Natural killer cell (primary cell): ENCODE data around the gene TANGO6. TPM values are rescaled to one million over a fixed set of nuclear protein-coding genes. Genes with fewer than 3 reads are reported as not detected.

Experiments used
- ATAC-seq, 3 donors: fragments of 150-1000 bp in 2 of 3; fragments of 200-7000 bp in 1 of 3; cut with Tn5 transposase; 1 replicate in 1 of 3; 2 replicates in 2 of 3; pipeline ENCODE4 v1.10.0; 2021; ENCODE audit warnings: mild to moderate bottlenecking in 2 of 3, moderate library complexity in 2 of 3
- DNase-seq, 2 donors: peaks; one replicate each; pipeline versions ENCODE4 v3.0.0 to v3.0.0-alpha.2; 2013 to 2021; ENCODE audit warnings: mixed read lengths in 1 of 2
- H3K27ac ChIP-seq: one replicate; pipeline ENCODE4 v1.5.1; 2013; ENCODE audit warnings: mild to moderate bottlenecking, low read length
- H3K27me3 ChIP-seq: one replicate; pipeline ENCODE4 v1.6.1; 2013; ENCODE audit warnings: low read length; ENCODE audit not compliant: control insufficient read depth, insufficient read depth
- H3K36me3 ChIP-seq: one replicate; pipeline ENCODE4 v1.6.1; 2013; ENCODE audit warnings: low read length; ENCODE audit not compliant: control insufficient read depth, insufficient read depth
- H3K4me1 ChIP-seq: one replicate; pipeline ENCODE4 v1.6.1; 2013; ENCODE audit warnings: low read length; ENCODE audit not compliant: control insufficient read depth, insufficient read depth
- H3K4me3 ChIP-seq: one replicate; pipeline ENCODE4 v1.5.1; 2013; ENCODE audit warnings: low read length
- H3K9me3 ChIP-seq: one replicate; pipeline ENCODE4 v1.6.1; 2013; ENCODE audit warnings: low read length; ENCODE audit not compliant: control insufficient read depth, insufficient read depth
- H3K27ac Mint-ChIP-seq, 2 donors: one replicate each; pipeline ENCODE4 v1.8.0; 2022; ENCODE audit warnings: mild to moderate bottlenecking in 2 of 2, mixed read lengths in 2 of 2, moderate library complexity in 1 of 2
- H3K27me3 Mint-ChIP-seq, 2 donors: one replicate each; pipeline ENCODE4 v1.8.0; 2022; ENCODE audit warnings: low read depth in 2 of 2, mixed read lengths in 2 of 2
- H3K36me3 Mint-ChIP-seq: one replicate; pipeline ENCODE4 v1.8.0; 2022; ENCODE audit warnings: mixed read lengths
- H3K4me1 Mint-ChIP-seq, 2 donors: one replicate each; pipeline ENCODE4 v1.8.0; 2022; ENCODE audit warnings: mixed read lengths in 2 of 2
- H3K4me3 Mint-ChIP-seq: one replicate; pipeline ENCODE4 v1.8.0; 2022; ENCODE audit warnings: mild to moderate bottlenecking, moderate library complexity, mixed read lengths
- H3K9me3 Mint-ChIP-seq, 2 donors: one replicate each; pipeline ENCODE4 v1.8.0; 2022; ENCODE audit warnings: mixed read lengths in 2 of 2
- CTCF ChIP-seq: fragments of 200-600 bp; IDR thresholded peaks from one replicate; pipeline ENCODE4 v1.8.0; 2022; ENCODE audit warnings: antibody characterized with exemption
- WGBS: methylation state at CpG from one replicate; pipeline ENCODE4 v1.1.7; 2013; ENCODE audit warnings: missing lambda C conversion rate; ENCODE audit not compliant: insufficient coverage; 5-methylcytosine and 5-hydroxymethylcytosine counted together
- intact Hi-C: fragments of 100-400 bp; cut with micrococcal nuclease; formaldehyde crosslinking; loops from one replicate; pipeline ENCODE4 v1.14.2; 2022
- total RNA-seq, 4 donors: library from RNA; stranded (reverse); fragments of 120-200 nt in 1 of 4; gene quantifications; one replicate each; pipeline versions ENCODE4 v1.2.3 to v1.2.4, GENCODE V29; 2013 to 2022

The TANGO6 gene
- total RNA-seq, 3 donors from 2014 or later (not counting 1 experiment from before 2014, with no cell fraction given): 21.2 to 27.3 (median 23.9) TPM

GRCh38 chr16:68969338-68969737, 126.0 kb downstream of the TANGO6 start:
- Mint-ChIP-seq H3K36me3 (peaks cover 8% of the 10 kb centered on the region), H3K4me3 (no peak overlapping the region), H3K9me3 (no peaks in the 10 kb centered on the region), H3K4me1 (no peaks in the 10 kb centered on the region), H3K27me3 (no peaks in the 10 kb centered on the region), H3K27ac (no peak overlapping the region)
- no peak for DNase-seq
- intact Hi-C loops: no loop called here
- no peak overlapping the region for H3K4me3 ChIP-seq
- H3K4me1 ChIP-seq: no peaks in the 10 kb centered on the region
- no peak for TF ChIP-seq CTCF
- peaks cover 3% of the 10 kb centered on the region for H3K36me3 ChIP-seq
- no peaks in the 10 kb centered on the region for H3K27me3 ChIP-seq
- H3K9me3 ChIP-seq: no peaks in the 10 kb centered on the region
- 100% methylated on average over 1 of the region's 2 CpGs for WGBS
- H3K27ac ChIP-seq: no peak overlapping the region
- ATAC-seq: no peak

- DNase-seq (no peak), ATAC-seq (no peak)
- Mint-ChIP-seq H3K27me3 (no peaks in the 10 kb centered on the region), H3K36me3 (peaks cover 17% of the 10 kb centered on the region), H3K9me3 (no peaks in the 10 kb centered on the region), H3K27ac (no peak overlapping the region), H3K4me1 (no peaks in the 10 kb centered on the region), H3K4me3 (no peak overlapping the region)
- no peaks in the 10 kb centered on the region for H3K27me3 ChIP-seq
- no peak overlapping the region for H3K4me3 ChIP-seq
- 100% methylated on average over 1 of the region's 4 CpGs for WGBS
- no peaks in the 10 kb centered on the region for H3K4me1 ChIP-seq
- H3K36me3 ChIP-seq: peaks cover 15% of the 10 kb centered on the region
- no peak for TF ChIP-seq CTCF
- no peaks in the 10 kb centered on the region for H3K9me3 ChIP-seq
- H3K27ac ChIP-seq: no peak overlapping the region
- intact Hi-C loops: no loop called here
These were observed 128.7 kb downstream of the TANGO6 start for GRCh38 chr16:68972013-68972412.

GRCh38 chr16:68972720-68973119, 129.4 kb downstream of the TANGO6 start:
- 86% methylated on average over 4 of the region's 4 CpGs for WGBS
- Mint-ChIP-seq H3K27me3 (no peaks in the 10 kb centered on the region), H3K27ac (no peak overlapping the region), H3K9me3 (no peaks in the 10 kb centered on the region), H3K36me3 (peaks cover 17% of the 10 kb centered on the region), H3K4me1 (no peaks in the 10 kb centered on the region), H3K4me3 (no peak overlapping the region)
- H3K36me3 ChIP-seq: peaks cover 15% of the 10 kb centered on the region
- no peaks in the 10 kb centered on the region for H3K27me3 ChIP-seq
- H3K4me1 ChIP-seq: no peaks in the 10 kb centered on the region
- no peak overlapping the region for H3K4me3 ChIP-seq
- H3K27ac ChIP-seq: no peak overlapping the region
- no peaks in the 10 kb centered on the region for H3K9me3 ChIP-seq
- ATAC-seq (no peak), DNase-seq (no peak)
- intact Hi-C loops: no loop called here
- no peak for TF ChIP-seq CTCF

GRCh38 chr16:68973611-68974120, 130.3 kb downstream of the TANGO6 start:
- H3K9me3 Mint-ChIP-seq: no peaks in the 10 kb centered on the region
- Histone ChIP-seq H3K36me3 (peaks cover 15% of the 10 kb centered on the region), H3K4me3 (no peak overlapping the region), H3K4me1 (no peaks in the 10 kb centered on the region), H3K27ac (no peak overlapping the region), H3K27me3 (no peaks in the 10 kb centered on the region), H3K9me3 (no peaks in the 10 kb centered on the region)
- over 99% methylated on average over 7 of the region's 7 CpGs for WGBS
- TF ChIP-seq CTCF: no peak
- H3K4me1 Mint-ChIP-seq: no peaks in the 10 kb centered on the region
- ATAC-seq (no peak), DNase-seq (no peak)
- H3K36me3 Mint-ChIP-seq: peaks cover 17% of the 10 kb centered on the region
- H3K27me3 Mint-ChIP-seq: no peaks in the 10 kb centered on the region
- no peak overlapping the region for H3K27ac Mint-ChIP-seq
- H3K4me3 Mint-ChIP-seq: no peak overlapping the region
- intact Hi-C loops: no loop called here
